HFFc6 (cell line): ENCODE results near the gene TRMT2B. TPM values are rescaled to one million over a fixed set of nuclear protein-coding genes. Genes with fewer than 3 reads are reported as not detected.
A peak's percentile ranks its signal among the peaks of the same experiment; 100 is the strongest.
"Not testable (repeated sequence)": the region's sequence is repeated elsewhere in the genome, so short reads cannot be mapped to it uniquely, and the experiment has no call there.

Source experiments
- DNase-seq: peaks from one replicate; pipeline ENCODE4 v3.0.0-alpha.2; 2018
- H3K27ac Mint-ChIP-seq: 2 replicates; pipeline ENCODE4 v1.8.0; 2020; ENCODE audit warnings: mild to moderate bottlenecking, mixed read lengths
- H3K27me3 Mint-ChIP-seq: 2 replicates; pipeline ENCODE4 v1.8.0; 2021; ENCODE audit warnings: mild to moderate bottlenecking, moderate library complexity, mixed read lengths; ENCODE audit not compliant: insufficient read depth
- H3K36me3 Mint-ChIP-seq: 2 replicates; pipeline ENCODE4 v1.8.0; 2021; ENCODE audit warnings: low read depth, mixed read lengths
- H3K4me1 Mint-ChIP-seq: 2 replicates; pipeline ENCODE4 v1.8.0; 2020; ENCODE audit warnings: low read depth, mixed read lengths
- H3K4me3 Mint-ChIP-seq: 2 replicates; pipeline ENCODE4 v1.8.0; 2020; ENCODE audit warnings: mild to moderate bottlenecking, moderate library complexity, mixed read lengths
- H3K9me3 Mint-ChIP-seq: 2 replicates; pipeline ENCODE4 v1.8.0; 2020; ENCODE audit warnings: mild to moderate bottlenecking, mixed read lengths
- total RNA-seq, 6 experiments: library from RNA; stranded (reverse); fragmentation: NEBNext Ultra II Directional; extraction: Animal tissue kit (Norgen Biotek cat#: 25700); gene quantifications; 2 replicates in 1 of 6; 3 replicates in 5 of 6; pipeline ENCODE4 v1.2.3, GENCODE V29; 2021
- TF ChIP-seq, protein P1 (sequence below): fragments of 200-600 bp; sonication (generic); IDR thresholded peaks from 2 replicates; pipeline ENCODE4 v1.5.0; 2021; ENCODE audit warnings: antibody characterized with exemption, mild to moderate bottlenecking

The TRMT2B gene
- total RNA-seq, 6 experiments from 2014 or later: 14.5 to 16.2 (median 15.7) TPM

DNA sequence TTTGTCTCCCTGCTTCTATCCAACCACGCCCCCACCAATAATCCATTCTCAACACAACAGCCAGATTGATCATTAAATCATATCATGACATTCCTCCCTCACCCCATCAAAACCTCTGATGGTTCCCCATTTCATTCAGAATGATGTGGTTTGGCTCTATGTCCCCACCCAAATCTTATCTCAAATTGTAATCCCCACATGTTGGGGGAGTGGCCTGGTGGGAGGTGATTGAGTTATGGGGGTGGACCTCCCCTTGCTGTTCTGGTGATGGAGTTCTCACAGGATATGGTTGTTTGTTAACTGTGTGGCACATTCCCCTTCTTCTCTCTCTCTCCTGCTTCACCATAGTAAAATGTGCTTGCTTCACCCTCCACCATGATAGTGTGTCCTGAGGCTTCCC, 23.3 kb downstream of the TRMT2B start:
- no peaks in the 10 kb centered on the region for H3K9me3 Mint-ChIP-seq
- H3K4me1 Mint-ChIP-seq: peaks cover 8% of the 10 kb centered on the region
- H3K36me3 Mint-ChIP-seq: peaks cover 14% of the 10 kb centered on the region
- TF ChIP-seq, protein P1, sequence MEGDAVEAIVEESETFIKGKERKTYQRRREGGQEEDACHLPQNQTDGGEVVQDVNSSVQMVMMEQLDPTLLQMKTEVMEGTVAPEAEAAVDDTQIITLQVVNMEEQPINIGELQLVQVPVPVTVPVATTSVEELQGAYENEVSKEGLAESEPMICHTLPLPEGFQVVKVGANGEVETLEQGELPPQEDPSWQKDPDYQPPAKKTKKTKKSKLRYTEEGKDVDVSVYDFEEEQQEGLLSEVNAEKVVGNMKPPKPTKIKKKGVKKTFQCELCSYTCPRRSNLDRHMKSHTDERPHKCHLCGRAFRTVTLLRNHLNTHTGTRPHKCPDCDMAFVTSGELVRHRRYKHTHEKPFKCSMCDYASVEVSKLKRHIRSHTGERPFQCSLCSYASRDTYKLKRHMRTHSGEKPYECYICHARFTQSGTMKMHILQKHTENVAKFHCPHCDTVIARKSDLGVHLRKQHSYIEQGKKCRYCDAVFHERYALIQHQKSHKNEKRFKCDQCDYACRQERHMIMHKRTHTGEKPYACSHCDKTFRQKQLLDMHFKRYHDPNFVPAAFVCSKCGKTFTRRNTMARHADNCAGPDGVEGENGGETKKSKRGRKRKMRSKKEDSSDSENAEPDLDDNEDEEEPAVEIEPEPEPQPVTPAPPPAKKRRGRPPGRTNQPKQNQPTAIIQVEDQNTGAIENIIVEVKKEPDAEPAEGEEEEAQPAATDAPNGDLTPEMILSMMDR: no peak
- H3K27ac Mint-ChIP-seq: no peak overlapping the region
- no peaks in the 10 kb centered on the region for H3K27me3 Mint-ChIP-seq
- no peak for DNase-seq
- no peak overlapping the region for H3K4me3 Mint-ChIP-seq

- TF ChIP-seq, protein P1: no peak
- Mint-ChIP-seq H3K9me3 (no peaks in the 10 kb centered on the region), H3K27me3 (no peaks in the 10 kb centered on the region), H3K27ac (peak overlapping the region; percentile 51), H3K4me3 (no peak overlapping the region), H3K36me3 (peaks cover 18% of the 10 kb centered on the region), H3K4me1 (peaks cover 8% of the 10 kb centered on the region)
- DNase-seq: no peak
These were observed 26.8 kb downstream of the TRMT2B start for GRCh38 chrX:101025126-101025525.

- no peak for DNase-seq
- TF ChIP-seq, protein P1: no peak
- no peak overlapping the region for H3K27ac Mint-ChIP-seq
- peaks cover 8% of the 10 kb centered on the region for H3K4me1 Mint-ChIP-seq
- H3K27me3 Mint-ChIP-seq: no peaks in the 10 kb centered on the region
- peaks cover 11% of the 10 kb centered on the region; the same call in 1 of the 2 replicates for H3K36me3 Mint-ChIP-seq
- no peaks in the 10 kb centered on the region for H3K9me3 Mint-ChIP-seq
- H3K4me3 Mint-ChIP-seq: no peak overlapping the region
These were observed 29.9 kb downstream of the TRMT2B start for GRCh38 chrX:101022020-101022419.

- not testable (repeated sequence) for DNase-seq, H3K9me3 Mint-ChIP-seq, H3K36me3 Mint-ChIP-seq, H3K4me3 Mint-ChIP-seq, H3K27me3 Mint-ChIP-seq, H3K27ac Mint-ChIP-seq
- H3K4me1 Mint-ChIP-seq: peaks cover 11% of the 10 kb centered on the region
These were observed 39.9 kb downstream of the TRMT2B start for GRCh38 chrX:101012031-101012430.

- DNase-seq: peak; percentile 7
- TF ChIP-seq, protein P1: no peak
- no peak overlapping the region for H3K27ac Mint-ChIP-seq
- H3K4me1 Mint-ChIP-seq: peaks cover 11% of the 10 kb centered on the region
- H3K27me3 Mint-ChIP-seq: no peaks in the 10 kb centered on the region
- H3K36me3 Mint-ChIP-seq: peaks cover 5% of the 10 kb centered on the region
- no peak overlapping the region for H3K4me3 Mint-ChIP-seq
- H3K9me3 Mint-ChIP-seq: no peaks in the 10 kb centered on the region
These were observed 42.8 kb downstream of the TRMT2B start for GRCh38 chrX:101009090-101009489.

DNA sequence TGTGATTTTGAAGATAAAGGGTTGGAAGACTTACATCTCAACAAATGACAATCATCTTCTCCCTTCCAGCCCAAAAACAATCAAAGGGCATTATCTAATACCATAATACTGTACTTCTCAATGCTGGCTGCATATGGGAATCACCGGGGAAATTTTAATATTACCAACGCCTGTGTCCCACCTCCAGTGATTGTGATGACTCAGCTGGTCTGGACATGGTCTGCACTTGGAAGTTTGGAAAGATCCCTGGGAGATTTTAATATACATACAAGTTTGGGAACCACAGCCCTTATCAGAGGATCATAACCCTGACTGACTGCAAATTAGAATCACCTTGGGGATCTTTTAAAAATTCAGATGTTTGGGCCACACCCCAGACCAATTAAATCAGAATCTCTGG, 52.5 kb downstream of the TRMT2B start:
- peaks cover 15% of the 10 kb centered on the region for H3K9me3 Mint-ChIP-seq
- TF ChIP-seq, protein P1: no peak
- H3K36me3 Mint-ChIP-seq: peaks cover 16% of the 10 kb centered on the region
- H3K27ac Mint-ChIP-seq: no peak overlapping the region
- H3K4me1 Mint-ChIP-seq: peaks cover 22% of the 10 kb centered on the region
- H3K27me3 Mint-ChIP-seq: no peaks in the 10 kb centered on the region
- no peak overlapping the region for H3K4me3 Mint-ChIP-seq
- DNase-seq: no peak
